B cell (primary cell): Measurements from ENCODE around the gene HS3ST5. TPM values are rescaled to one million over a fixed set of nuclear protein-coding genes. Genes with fewer than 3 reads are reported as not detected.

Experiments used
- ATAC-seq: fragments of 200-7000 bp; cut with Tn5 transposase; one replicate; pipeline ENCODE4 v1.10.0; 2021; ENCODE audit warnings: low read depth, mild to moderate bottlenecking, moderate number of reproducible peaks, moderate library complexity
- CTCF ChIA-PET: fragments of 350-600 bp; sonication (Branson Sonifier 250); formaldehyde crosslinking; loops from one replicate; lab custom pipeline; 2021; ENCODE audit warnings: antibody characterized with exemption, inconsistent platforms; lab: Charles Lee
- POLR2A ChIA-PET: fragments of 350-600 bp; sonication (Branson Sonifier 250); formaldehyde crosslinking; loops from one replicate; lab custom pipeline; 2021; ENCODE audit warnings: antibody characterized with exemption; lab: Charles Lee
- DNase-seq: peaks from one replicate; pipeline ENCODE4 v3.0.0; 2013
- H2AFZ ChIP-seq: 2 replicates; pipeline ENCODE4 v1.6.1; 2012; ENCODE audit warnings: mild to moderate bottlenecking, low read depth, low read length; ENCODE audit not compliant: insufficient read depth, poor library complexity, severe bottlenecking
- H3K27ac ChIP-seq, 2 donors: 1 replicate in 1 of 2; 2 replicates in 1 of 2; pipeline ENCODE4 v1.5.1; 2012 to 2013; ENCODE audit warnings: low read length in 2 of 2, mild to moderate bottlenecking in 2 of 2, moderate library complexity in 1 of 2
- H3K27me3 ChIP-seq, 4 experiments: fragments of 200-600 bp in 1 of 4; sonication (generic) in 1 of 4; replicated peaks in 1 of 4; 1 replicate in 2 of 4; 2 replicates in 2 of 4; pipeline versions ENCODE4 v1.6.1 to v1.7.0; 2013 to 2016; ENCODE audit warnings: low read length in 3 of 4, mild to moderate bottlenecking in 2 of 4, mixed read lengths in 1 of 4, moderate library complexity in 1 of 4; ENCODE audit not compliant: insufficient read depth in 4 of 4, control insufficient read depth in 3 of 4; ENCODE audit errors: control extremely low read depth in 1 of 4
- H3K36me3 ChIP-seq, 2 experiments: replicated peaks in 1 of 2; 1 replicate in 1 of 2; 2 replicates in 1 of 2; pipeline versions ENCODE4 v1.6.1 to v1.7.1; 2013; ENCODE audit warnings: low read length in 1 of 2; ENCODE audit not compliant: insufficient read depth in 2 of 2, control insufficient read depth in 1 of 2; ENCODE audit errors: control extremely low read depth in 1 of 2, extremely low read depth in 1 of 2
- H3K4me1 ChIP-seq, 2 donors: fragments of 200-600 bp in 1 of 2; sonication (generic) in 1 of 2; 1 replicate in 1 of 2; 2 replicates in 1 of 2; pipeline versions ENCODE4 v1.5.1 to v1.6.1; 2013 to 2017; ENCODE audit warnings: low read length in 2 of 2; ENCODE audit not compliant: control insufficient read depth in 2 of 2, insufficient read depth in 2 of 2
- H3K4me2 ChIP-seq: replicated peaks from 2 replicates; pipeline ENCODE3; 2012; ENCODE audit warnings: mild to moderate bottlenecking, low read depth, low read length; ENCODE audit not compliant: poor library complexity, severe bottlenecking
- H3K4me3 ChIP-seq, 5 experiments: fragments of 200-600 bp in 1 of 5; sonication (generic) in 1 of 5; 1 replicate in 3 of 5; 2 replicates in 2 of 5; pipeline versions ENCODE4 v1.5.1 to v1.7.0; 2011 to 2016; ENCODE audit warnings: low read length in 4 of 5, mild to moderate bottlenecking in 4 of 5, low read depth in 2 of 5, control low read depth in 1 of 5, moderate library complexity in 1 of 5; ENCODE audit not compliant: insufficient read depth in 1 of 5; ENCODE audit errors: control extremely low read depth in 1 of 5, extremely low read depth in 1 of 5
- H3K79me2 ChIP-seq: fragments of 200-600 bp; sonication (generic); one replicate; pipeline ENCODE4 v1.6.0; 2016; ENCODE audit warnings: low read length; ENCODE audit not compliant: control insufficient read depth, insufficient read depth
- H3K9ac ChIP-seq: fragments of 200-600 bp; sonication (generic); 2 replicates; pipeline ENCODE4 v1.6.1; 2017; ENCODE audit warnings: mild to moderate bottlenecking, low read length, moderate library complexity
- H3K9me3 ChIP-seq, 3 donors: one replicate each; pipeline versions ENCODE4 v1.6.1 to v1.7.1; 2013; ENCODE audit warnings: low read length in 2 of 3; ENCODE audit not compliant: control insufficient read depth in 2 of 3, insufficient read depth in 1 of 3; ENCODE audit errors: control extremely low read depth in 1 of 3
- H4K20me1 ChIP-seq: 2 replicates; pipeline ENCODE4 v1.6.0; 2012; ENCODE audit warnings: mild to moderate bottlenecking, low read length; ENCODE audit not compliant: insufficient read depth, control insufficient read depth, poor library complexity, severe bottlenecking
- H3K27ac Mint-ChIP-seq: one replicate; pipeline ENCODE4 v1.8.0; 2021; ENCODE audit warnings: mixed read lengths
- H3K27me3 Mint-ChIP-seq: one replicate; pipeline ENCODE4 v1.8.0; 2021; ENCODE audit warnings: mixed read lengths
- H3K4me1 Mint-ChIP-seq: one replicate; pipeline ENCODE4 v1.8.0; 2021; ENCODE audit warnings: mixed read lengths
- H3K4me3 Mint-ChIP-seq: one replicate; pipeline ENCODE4 v1.8.0; 2021; ENCODE audit warnings: mixed read lengths
- H3K9me3 Mint-ChIP-seq: one replicate; pipeline ENCODE4 v1.8.0; 2022; ENCODE audit warnings: mixed read lengths; ENCODE audit not compliant: insufficient read depth
- EZH2 ChIP-seq: IDR thresholded peaks from 2 replicates; pipeline ENCODE4 v1.6.1; 2012; ENCODE audit warnings: borderline replicate concordance, low read depth, mild to moderate bottlenecking, moderate library complexity, low read length; ENCODE audit not compliant: insufficient read depth, poor library complexity, severe bottlenecking
- WGBS: methylation state at CpG from one replicate; pipeline ENCODE4 v1.1.5; 2013; ENCODE audit warnings: missing lambda C conversion rate; ENCODE audit not compliant: insufficient coverage; 5-methylcytosine and 5-hydroxymethylcytosine counted together
- intact Hi-C: fragments of 100-400 bp; cut with micrococcal nuclease; formaldehyde crosslinking; loops from one replicate; pipeline ENCODE4 v1.10.0; 2022
- polyA plus RNA-seq: library from polyadenylated mRNA; depleted of rRNA; stranded (reverse); fragments of >200 nt; gene quantifications from 2 replicates; pipeline ENCODE4 v1.2.3, GENCODE V29; 2012
- total RNA-seq, 2 donors: library from RNA; stranded (reverse); fragments of 120-200 nt in 1 of 2; gene quantifications; 1 replicate in 1 of 2; 2 replicates in 1 of 2; pipeline versions ENCODE4 v1.2.3 to v1.2.4, GENCODE V29; 2013 to 2022
- TF ChIP-seq, protein P1 (sequence below): fragments of 200-600 bp; IDR thresholded peaks from one replicate; pipeline ENCODE4 v1.8.0; 2022; ENCODE audit warnings: antibody characterized with exemption, mild to moderate bottlenecking

Gene HS3ST5
- total and polyA plus RNA-seq, 2 donors (not counting 1 experiment from before 2014, with no cell fraction given): not detected

DNA sequence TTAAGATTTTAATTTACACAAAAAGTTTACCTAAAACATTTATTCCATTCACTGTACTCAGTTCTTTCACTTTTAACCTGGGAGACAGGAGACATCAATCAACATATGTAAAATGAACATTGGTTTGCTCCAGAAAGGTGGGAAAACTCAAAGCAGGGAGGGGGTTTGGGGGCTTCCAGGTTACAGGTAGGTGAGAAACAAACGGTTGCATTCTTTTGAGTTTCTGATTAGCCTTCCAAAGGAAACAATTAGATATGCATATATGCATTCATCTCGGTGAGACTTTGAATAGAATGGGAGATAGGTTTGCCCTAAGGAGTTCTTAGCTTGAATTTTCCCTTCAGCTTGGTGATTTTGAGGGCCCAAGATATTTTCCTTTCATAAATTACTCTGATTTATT lies 333.6 kb downstream of the HS3ST5 start:
- no peak overlapping the region for H3K9ac ChIP-seq
- no peaks in the 10 kb centered on the region for H3K4me1 Mint-ChIP-seq
- H3K36me3 ChIP-seq: no peaks in the 10 kb centered on the region
- POLR2A ChIA-PET: no interaction called here
- H3K4me1 ChIP-seq: no peaks in the 10 kb centered on the region
- H3K27me3 ChIP-seq: peaks cover 0 to 10% (median 2%) of the 10 kb centered on the region in 4 experiments
- no peak overlapping the region for H3K27ac ChIP-seq
- H2AFZ ChIP-seq: no peak overlapping the region
- no peak overlapping the region for H3K4me3 ChIP-seq
- no peak overlapping the region for H3K4me2 ChIP-seq
- intact Hi-C loops: no loop called here
- DNase-seq: no peak
- no peaks in the 10 kb centered on the region for H3K9me3 ChIP-seq
- peaks cover 33% of the 10 kb centered on the region for H3K27me3 Mint-ChIP-seq
- no CpG with 5 or more reads among the region's 2 CpGs for WGBS
- H3K9me3 Mint-ChIP-seq: no peaks in the 10 kb centered on the region
- TF ChIP-seq EZH2: no peak
- TF ChIP-seq, protein P1, sequence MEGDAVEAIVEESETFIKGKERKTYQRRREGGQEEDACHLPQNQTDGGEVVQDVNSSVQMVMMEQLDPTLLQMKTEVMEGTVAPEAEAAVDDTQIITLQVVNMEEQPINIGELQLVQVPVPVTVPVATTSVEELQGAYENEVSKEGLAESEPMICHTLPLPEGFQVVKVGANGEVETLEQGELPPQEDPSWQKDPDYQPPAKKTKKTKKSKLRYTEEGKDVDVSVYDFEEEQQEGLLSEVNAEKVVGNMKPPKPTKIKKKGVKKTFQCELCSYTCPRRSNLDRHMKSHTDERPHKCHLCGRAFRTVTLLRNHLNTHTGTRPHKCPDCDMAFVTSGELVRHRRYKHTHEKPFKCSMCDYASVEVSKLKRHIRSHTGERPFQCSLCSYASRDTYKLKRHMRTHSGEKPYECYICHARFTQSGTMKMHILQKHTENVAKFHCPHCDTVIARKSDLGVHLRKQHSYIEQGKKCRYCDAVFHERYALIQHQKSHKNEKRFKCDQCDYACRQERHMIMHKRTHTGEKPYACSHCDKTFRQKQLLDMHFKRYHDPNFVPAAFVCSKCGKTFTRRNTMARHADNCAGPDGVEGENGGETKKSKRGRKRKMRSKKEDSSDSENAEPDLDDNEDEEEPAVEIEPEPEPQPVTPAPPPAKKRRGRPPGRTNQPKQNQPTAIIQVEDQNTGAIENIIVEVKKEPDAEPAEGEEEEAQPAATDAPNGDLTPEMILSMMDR: no peak
- H4K20me1 ChIP-seq: no peaks in the 10 kb centered on the region
- no peak for ATAC-seq
- no peaks in the 10 kb centered on the region for H3K79me2 ChIP-seq
- CTCF ChIA-PET: no interaction called here
- no peak overlapping the region for H3K4me3 Mint-ChIP-seq
- H3K27ac Mint-ChIP-seq: no peak overlapping the region

DNA sequence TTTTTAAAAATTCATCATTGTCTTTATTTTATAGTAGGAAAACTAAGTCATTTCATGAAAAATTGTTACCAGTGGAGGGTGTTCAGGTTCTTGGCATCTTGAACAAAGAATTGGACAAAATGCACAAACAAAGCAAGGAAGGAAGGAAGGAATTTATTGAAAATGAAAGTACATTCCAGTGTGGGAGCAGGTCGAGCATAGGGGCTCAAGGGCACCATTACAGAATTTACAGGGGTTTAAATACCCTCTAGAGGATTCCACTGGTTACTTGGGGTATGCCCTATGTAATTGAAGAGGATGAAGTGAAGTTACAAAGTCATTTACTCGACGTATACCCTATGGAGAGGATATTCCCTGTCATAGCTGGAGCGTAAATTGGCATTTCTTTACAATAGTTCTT lies 334.5 kb downstream of the HS3ST5 start:
- no peak overlapping the region for H3K27ac Mint-ChIP-seq
- Histone ChIP-seq H3K27ac (no peak overlapping the region), H3K79me2 (no peaks in the 10 kb centered on the region), H3K4me3 (no peak overlapping the region), H3K36me3 (no peaks in the 10 kb centered on the region), H3K4me2 (no peak overlapping the region), H3K27me3 (peaks cover 0 to 10% (median 2%) of the 10 kb centered on the region in 4 experiments), H3K4me1 (no peaks in the 10 kb centered on the region), H4K20me1 (no peaks in the 10 kb centered on the region), H3K9me3 (no peaks in the 10 kb centered on the region), H3K9ac (no peak overlapping the region), H2AFZ (no peak overlapping the region)
- ChIA-PET POLR2A (no interaction called here), CTCF (no interaction called here)
- WGBS: 29% methylated on average over 1 of the region's 4 CpGs
- no peaks in the 10 kb centered on the region for H3K9me3 Mint-ChIP-seq
- H3K4me3 Mint-ChIP-seq: no peak overlapping the region
- H3K4me1 Mint-ChIP-seq: no peaks in the 10 kb centered on the region
- no peak for DNase-seq
- intact Hi-C loops: no loop called here
- peaks cover 33% of the 10 kb centered on the region for H3K27me3 Mint-ChIP-seq
- TF ChIP-seq EZH2: no peak
- TF ChIP-seq, protein P1: no peak
- no peak for ATAC-seq
